ENCODE measurements around the gene USP54.

USP54 gene

GRCh38 chr10:73493781-73494180 is 97.4 kb downstream of the USP54 start:
- no peak for DNase-seq (ENCODE audit: extremely low read depth, low read depth)
- no peak for TF ChIP-seq CTCF (IDR thresholded peaks at IDR 0.05; ENCODE audit: low read depth, low read length)

GRCh38 chr10:73486601-73487000 is 104.5 kb downstream of the USP54 start:
- DNase-seq (ENCODE audit: extremely low read depth, low read depth): no peak
- no peak for TF ChIP-seq CTCF (IDR thresholded peaks at IDR 0.05; ENCODE audit: low read depth, low read length)

GRCh38 chr10:73485320-73485719 is 105.8 kb downstream of the USP54 start:
- DNase-seq (ENCODE audit: extremely low read depth, low read depth): no peak
- no peak for TF ChIP-seq CTCF (IDR thresholded peaks at IDR 0.05; ENCODE audit: low read depth, low read length)

GRCh38 chr10:73480158-73480557 is 111.0 kb downstream of the USP54 start:
- TF ChIP-seq CTCF (IDR thresholded peaks at IDR 0.05; ENCODE audit: low read depth, low read length): no peak
- no peak for DNase-seq (ENCODE audit: extremely low read depth, low read depth)

- TF ChIP-seq CTCF (IDR thresholded peaks at IDR 0.05; ENCODE audit: low read depth, low read length): no peak
- no peak for DNase-seq (ENCODE audit: extremely low read depth, low read depth)
Measured at GRCh38 chr10:73478636-73479035, 112.5 kb downstream of the USP54 start.

GRCh38 chr10:73471226-73471625 is 119.9 kb downstream of the USP54 start:
- no peak for TF ChIP-seq CTCF (IDR thresholded peaks at IDR 0.05; ENCODE audit: low read depth, low read length)
- DNase-seq (ENCODE audit: extremely low read depth, low read depth): no peak

- no peak for DNase-seq (ENCODE audit: extremely low read depth, low read depth)
Measured at GRCh38 chr10:73469579-73469978, 121.6 kb downstream of the USP54 start.

More at GRCh38 chr10:73469579-73469978, 121.6 kb downstream of the USP54 start:
- no peak for TF ChIP-seq CTCF (IDR thresholded peaks at IDR 0.05; ENCODE audit: low read depth, low read length)

All from AG09319 (cell line).